H9 (cell line): ENCODE measurements around the gene KL. TPM values are rescaled to one million over a fixed set of nuclear protein-coding genes. Genes with fewer than 3 reads are reported as not detected.

Source experiments
- DNase-seq: peaks from one replicate; pipeline ENCODE4 v3.0.0-alpha.2; 2017
- H2AFZ ChIP-seq: one replicate; pipeline ENCODE4 v1.6.1; 2013; ENCODE audit warnings: mild to moderate bottlenecking, low read length, control low read depth, moderate library complexity
- H2AK5ac ChIP-seq: 2 replicates; pipeline ENCODE4 v1.6.1; 2013; ENCODE audit warnings: low read length, control low read depth, mixed read lengths; ENCODE audit not compliant: insufficient read length
- H2BK120ac ChIP-seq: one replicate; pipeline ENCODE4 v1.6.1; 2013; ENCODE audit warnings: low read depth, mild to moderate bottlenecking, low read length, control low read depth, inconsistent platforms; ENCODE audit not compliant: poor library complexity, severe bottlenecking
- H2BK12ac ChIP-seq: 2 replicates; pipeline ENCODE4 v1.6.1; 2013; ENCODE audit warnings: low read length, control low read depth, mixed read lengths, low read depth; ENCODE audit not compliant: insufficient read length
- H2BK15ac ChIP-seq: 2 replicates; pipeline ENCODE4 v1.6.1; 2013; ENCODE audit warnings: low read depth, low read length, control low read depth
- H2BK20ac ChIP-seq: one replicate; pipeline ENCODE4 v1.6.1; 2013; ENCODE audit warnings: low read depth, mild to moderate bottlenecking, low read length, control low read depth, inconsistent platforms; ENCODE audit not compliant: poor library complexity, severe bottlenecking
- H2BK5ac ChIP-seq: 2 replicates; pipeline ENCODE4 v1.6.1; 2013; ENCODE audit warnings: low read length, control low read depth, mixed read lengths; ENCODE audit not compliant: insufficient read length
- H3K14ac ChIP-seq: 2 replicates; pipeline ENCODE4 v1.6.1; 2013; ENCODE audit warnings: low read length, control low read depth; ENCODE audit not compliant: insufficient read depth
- H3K18ac ChIP-seq: 2 replicates; pipeline ENCODE4 v1.6.1; 2013; ENCODE audit warnings: low read depth, mild to moderate bottlenecking, mixed read lengths, low read length, control low read depth; ENCODE audit not compliant: insufficient read length
- H3K23ac ChIP-seq: 2 replicates; pipeline ENCODE4 v1.6.1; 2013; ENCODE audit warnings: low read length, control low read depth, mixed read lengths, low read depth; ENCODE audit not compliant: insufficient read length
- H3K23me2 ChIP-seq: 2 replicates; pipeline ENCODE4 v1.6.1; 2013; ENCODE audit warnings: low read depth, mild to moderate bottlenecking, mixed read lengths, low read length, control low read depth; ENCODE audit not compliant: insufficient read length, poor library complexity, severe bottlenecking
- H3K27ac ChIP-seq: 2 replicates; pipeline ENCODE4 v1.5.1; 2013; ENCODE audit warnings: low read length, control low read depth, mixed read lengths, low read depth; ENCODE audit not compliant: insufficient read length
- H3K27me3 ChIP-seq: 2 replicates; pipeline ENCODE4 v1.6.1; 2013; ENCODE audit warnings: low read length, control low read depth, inconsistent platforms; ENCODE audit not compliant: insufficient read depth
- H3K4ac ChIP-seq: 2 replicates; pipeline ENCODE4 v1.6.1; 2013; ENCODE audit warnings: low read depth, mild to moderate bottlenecking, control low read depth, inconsistent platforms, low read length, moderate library complexity
- H3K4me1 ChIP-seq: 2 replicates; pipeline ENCODE4 v1.6.1; 2013; ENCODE audit warnings: low read length, control low read depth, inconsistent platforms; ENCODE audit not compliant: insufficient read depth
- H3K4me2 ChIP-seq: 2 replicates; pipeline ENCODE4 v1.6.1; 2013; ENCODE audit warnings: low read length, control low read depth, mixed read lengths; ENCODE audit not compliant: insufficient read length, insufficient read depth
- H3K56ac ChIP-seq: 2 replicates; pipeline ENCODE4 v1.6.1; 2013; ENCODE audit warnings: low read depth, mild to moderate bottlenecking, mixed read lengths, low read length, control low read depth; ENCODE audit not compliant: insufficient read length
- H3K79me1 ChIP-seq: 2 replicates; pipeline ENCODE4 v1.6.1; 2013; ENCODE audit warnings: low read depth, mild to moderate bottlenecking, moderate library complexity, low read length, control low read depth, inconsistent platforms; ENCODE audit not compliant: insufficient read depth, poor library complexity, severe bottlenecking
- H3K79me2 ChIP-seq: 2 replicates; pipeline ENCODE4 v1.6.1; 2013; ENCODE audit warnings: low read length, control low read depth, inconsistent platforms; ENCODE audit not compliant: insufficient read depth
- H3K9ac ChIP-seq: 2 replicates; pipeline ENCODE4 v1.6.1; 2013; ENCODE audit warnings: low read length, control low read depth, mixed read lengths; ENCODE audit not compliant: insufficient read length; ENCODE audit errors: extremely low read depth
- H3K9me3 ChIP-seq: one replicate; pipeline ENCODE4 v1.6.1; 2013; ENCODE audit warnings: low read depth, low read length, inconsistent platforms; ENCODE audit not compliant: control insufficient read depth
- H3T11ph ChIP-seq: one replicate; pipeline ENCODE4 v1.6.1; 2013; ENCODE audit warnings: mild to moderate bottlenecking, low read length, control low read depth, inconsistent platforms
- H4K20me1 ChIP-seq: one replicate; pipeline ENCODE4 v1.6.1; 2013; ENCODE audit not compliant: control insufficient read depth, insufficient read length, insufficient read depth
- H4K5ac ChIP-seq: 2 replicates; pipeline ENCODE4 v1.6.1; 2013; ENCODE audit warnings: low read depth, mild to moderate bottlenecking, mixed read lengths, low read length, control low read depth; ENCODE audit not compliant: insufficient read length
- H4K8ac ChIP-seq: replicated peaks from 2 replicates; pipeline ENCODE4 v1.6.1; 2013; ENCODE audit warnings: low read length, control low read depth, mixed read lengths, low read depth; ENCODE audit not compliant: insufficient read length
- H4K91ac ChIP-seq: 2 replicates; pipeline ENCODE4 v1.6.1; 2013; ENCODE audit warnings: low read depth, mild to moderate bottlenecking, moderate library complexity, mixed read lengths, low read length, control low read depth; ENCODE audit not compliant: insufficient read length
- H3K27ac Mint-ChIP-seq, 3 experiments: 2 replicates in 2 of 3; 3 replicates in 1 of 3; pipeline ENCODE4 v1.8.0; 2020 to 2021; ENCODE audit warnings: mixed read lengths in 3 of 3, mild to moderate bottlenecking in 1 of 3, moderate library complexity in 1 of 3
- H3K27me3 Mint-ChIP-seq: 2 replicates; pipeline ENCODE4 v1.8.0; 2021; ENCODE audit warnings: low read depth, mild to moderate bottlenecking, moderate library complexity, mixed read lengths
- H3K36me3 Mint-ChIP-seq, 3 experiments: 2 replicates in 2 of 3; 3 replicates in 1 of 3; pipeline ENCODE4 v1.8.0; 2020 to 2021; ENCODE audit warnings: low read depth in 3 of 3, mixed read lengths in 3 of 3; ENCODE audit not compliant: insufficient read depth in 1 of 3
- H3K4me1 Mint-ChIP-seq, 2 experiments: 2 replicates each; pipeline ENCODE4 v1.8.0; 2020; ENCODE audit warnings: mixed read lengths in 2 of 2
- H3K4me3 Mint-ChIP-seq, 2 experiments: 2 replicates in 1 of 2; 3 replicates in 1 of 2; pipeline ENCODE4 v1.8.0; 2020 to 2021; ENCODE audit warnings: mild to moderate bottlenecking in 2 of 2, mixed read lengths in 2 of 2, moderate library complexity in 1 of 2
- H3K9me3 Mint-ChIP-seq, 2 experiments: 2 replicates in 1 of 2; 3 replicates in 1 of 2; pipeline ENCODE4 v1.8.0; 2020; ENCODE audit warnings: mild to moderate bottlenecking in 2 of 2, mixed read lengths in 2 of 2, moderate library complexity in 1 of 2
- CTCF ChIP-seq: fragments of 200-600 bp; sonication (generic); conservative IDR thresholded peaks from 3 replicates; pipeline ENCODE4 v1.8.0; 2021; ENCODE audit warnings: antibody characterized with exemption, mild to moderate bottlenecking
- WGBS: extraction: QIAGEN DNeasy Blood & Tissue Kit; methylation state at CpG from one replicate; pipeline ENCODE4 v1.1.7; 2013; ENCODE audit warnings: missing lambda C conversion rate, low lambda C conversion rate, mixed read lengths; ENCODE audit not compliant: insufficient read length; ENCODE audit errors: extremely low coverage; 5-methylcytosine and 5-hydroxymethylcytosine counted together
- total RNA-seq: library from RNA; stranded (reverse); gene quantifications from 2 replicates; pipeline ENCODE4 v1.2.1, GENCODE V29; 2021

KL gene
- total RNA-seq, 1 experiment from 2014 or later, result not detected

GRCh38 chr13:32987462-32987861, 28.8 kb upstream of the KL start:
- no peak overlapping the region for H2AK5ac ChIP-seq
- no peaks in the 10 kb centered on the region for H3K79me1 ChIP-seq
- peaks cover 3% of the 10 kb centered on the region in 2 experiments; a peak in 2 of 5 replicates for H3K9me3 Mint-ChIP-seq
- H3K56ac ChIP-seq, result no peak overlapping the region
- H3K4me3 Mint-ChIP-seq, result no peak overlapping the region
- no peak overlapping the region for H2BK15ac ChIP-seq
- no peak for DNase-seq
- H3K4me1 ChIP-seq, result no peaks in the 10 kb centered on the region
- no CpG with 5 or more reads among the region's 1 CpG for WGBS
- no peak overlapping the region for H2AFZ ChIP-seq
- H3K27ac ChIP-seq, result no peak overlapping the region
- no peak overlapping the region for H2BK5ac ChIP-seq
- no peak overlapping the region for H3K4me2 ChIP-seq
- no peak overlapping the region for H3K9ac ChIP-seq
- H3K27ac Mint-ChIP-seq, result no peak overlapping the region
- H3K36me3 Mint-ChIP-seq, result no peaks in the 10 kb centered on the region
- no peak for TF ChIP-seq CTCF
- no peak overlapping the region for H3K23ac ChIP-seq
- H3K18ac ChIP-seq, result no peak overlapping the region
- no peaks in the 10 kb centered on the region for H3K23me2 ChIP-seq
- no peaks in the 10 kb centered on the region for H4K20me1 ChIP-seq
- no peak overlapping the region for H2BK12ac ChIP-seq
- H3K4ac ChIP-seq, result no peak overlapping the region
- H4K5ac ChIP-seq, result no peak overlapping the region
- H2BK20ac ChIP-seq, result no peak overlapping the region
- H3K27me3 ChIP-seq, result no peaks in the 10 kb centered on the region
- H3K9me3 ChIP-seq, result no peaks in the 10 kb centered on the region
- no peaks in the 10 kb centered on the region for H3K4me1 Mint-ChIP-seq
- peaks cover 4% of the 10 kb centered on the region; the same call in 1 of the 2 replicates for H3K27me3 Mint-ChIP-seq
- no peak overlapping the region for H4K91ac ChIP-seq
- H3K14ac ChIP-seq, result no peak overlapping the region
- H3K79me2 ChIP-seq, result no peaks in the 10 kb centered on the region
- no peak overlapping the region for H2BK120ac ChIP-seq
- no peak overlapping the region for H3T11ph ChIP-seq
- H4K8ac ChIP-seq, result no peak overlapping the region
